Measurements from ENCODE around the gene RAB11FIP2.
"Not testable (repeated sequence)": the region's sequence is repeated elsewhere in the genome, so short reads cannot be mapped to it uniquely, and the experiment has no call there.

RAB11FIP2 gene

GRCh38 chr10:118046395-118047156 lies at the start of gene RAB11FIP2:
TSS of gene RAB11FIP2 (minus strand) at chr10:118046941. CDS start at chr10:118046163, 778 bp downstream.
- peak within 1 kb of the TSS; percentile 58 to 94 (median 76) for H3K4me3 ChIP-seq

GRCh38 chr10:118096022-118096421 lies 49.3 kb upstream of the RAB11FIP2 start:
- no peak overlapping the region for H3K4me3 ChIP-seq
- H3K27ac ChIP-seq: no peak overlapping the region

More at GRCh38 chr10:118046395-118047156, at the start of gene RAB11FIP2:
- H3K27ac ChIP-seq: peak within 1 kb of the TSS; percentile 83 to 97 (median 92)

- no peak overlapping the region for H3K4me3 ChIP-seq
- H3K27ac ChIP-seq: no peak overlapping the region
Observed at GRCh38 chr10:118092209-118092608, 45.5 kb upstream of the RAB11FIP2 start.

- no peak overlapping the region for H3K27ac ChIP-seq
- H3K4me3 ChIP-seq: no peak overlapping the region
Observed at GRCh38 chr10:118080817-118081216, 34.1 kb upstream of the RAB11FIP2 start.

- H3K4me3 ChIP-seq: no peak overlapping the region
- no peak overlapping the region for H3K27ac ChIP-seq
Observed at GRCh38 chr10:118076705-118077104, 30.0 kb upstream of the RAB11FIP2 start.

GRCh38 chr10:118072840-118073239 lies 26.1 kb upstream of the RAB11FIP2 start:
- Histone ChIP-seq H3K4me3 (no peak overlapping the region), H3K27ac (no peak overlapping the region)

- not testable (repeated sequence) for H3K27ac ChIP-seq, H3K4me3 ChIP-seq
Observed at GRCh38 chr10:118067389-118067788, 20.6 kb upstream of the RAB11FIP2 start.

- Histone ChIP-seq H3K27ac (no peak overlapping the region), H3K4me3 (no peak overlapping the region)
Observed at GRCh38 chr10:118062798-118063238, 16.1 kb upstream of the RAB11FIP2 start.

GRCh38 chr10:118058371-118058770 lies 11.6 kb upstream of the RAB11FIP2 start:
- Histone ChIP-seq H3K27ac (no peak overlapping the region), H3K4me3 (no peak overlapping the region)

- H3K27ac ChIP-seq: no peak overlapping the region
- no peak overlapping the region for H3K4me3 ChIP-seq
Observed at GRCh38 chr10:118057361-118057760, 10.6 kb upstream of the RAB11FIP2 start.

GRCh38 chr10:118054383-118054782 lies 7.6 kb upstream of the RAB11FIP2 start:
- H3K4me3 ChIP-seq: no peak overlapping the region
- no peak overlapping the region for H3K27ac ChIP-seq

- no peak overlapping the region for H3K27ac ChIP-seq
- H3K4me3 ChIP-seq: no peak overlapping the region
Observed at GRCh38 chr10:118052816-118053215, 6.1 kb upstream of the RAB11FIP2 start.

- peak overlapping the region in 1 of 21 experiments; percentile 92 for H3K27ac ChIP-seq
- no peak overlapping the region for H3K4me3 ChIP-seq
Observed at GRCh38 chr10:118047880-118048279, 1.1 kb upstream of the RAB11FIP2 start.

GRCh38 chr10:118047157-118047719 lies 497 bp upstream of the RAB11FIP2 start:
- peak overlapping the region; percentile 58 to 94 (median 76) for H3K4me3 ChIP-seq
- H3K27ac ChIP-seq: peak overlapping the region; percentile 83 to 97 (median 92)

- Histone ChIP-seq H3K4me3 (peak overlapping the region; percentile 58 to 94 (median 76)), H3K27ac (peak overlapping the region; percentile 83 to 97 (median 92))
Observed at GRCh38 chr10:118045837-118046394, 825 bp downstream of the RAB11FIP2 start.

GRCh38 chr10:118045158-118045836 lies 1.4 kb downstream of the RAB11FIP2 start:
- H3K27ac ChIP-seq: peak overlapping the region in 11 of 21 experiments; percentile 16 to 96 (median 93)
- H3K4me3 ChIP-seq: peak overlapping the region; percentile 58 to 94 (median 76)

GRCh38 chr10:118042827-118043242 lies 3.9 kb downstream of the RAB11FIP2 start:
- Histone ChIP-seq H3K27ac (no peak overlapping the region), H3K4me3 (no peak overlapping the region)

- Histone ChIP-seq H3K4me3 (no peak overlapping the region), H3K27ac (no peak overlapping the region)
Observed at GRCh38 chr10:118042336-118042735, 4.4 kb downstream of the RAB11FIP2 start.

- H3K4me3 ChIP-seq: no peak overlapping the region
- no peak overlapping the region for H3K27ac ChIP-seq
Observed at GRCh38 chr10:118041316-118041715, 5.4 kb downstream of the RAB11FIP2 start.

GRCh38 chr10:118036281-118036875 lies 10.4 kb downstream of the RAB11FIP2 start:
- Histone ChIP-seq H3K27ac (no peak overlapping the region), H3K4me3 (no peak overlapping the region)
